K562 (cell line): ENCODE data around the gene SLC16A9. TPM values are rescaled to one million over a fixed set of nuclear protein-coding genes. Genes with fewer than 3 reads are reported as not detected.
A peak's percentile ranks its signal among the peaks of the same experiment; 100 is the strongest.

Experiments used
- AFF1 ChIP-seq, 2 experiments: fragments of 450-650 bp; IDR thresholded peaks; 2 replicates each; pipeline ENCODE4 v1.6.1; 2018; ENCODE audit warnings: mild to moderate bottlenecking in 2 of 2, low read depth in 1 of 2; ENCODE audit not compliant: partially characterized antibody in 2 of 2
- ARNT ChIP-seq, 2 experiments: fragments of 450-650 bp; IDR thresholded peaks; 2 replicates each; pipeline ENCODE4 v1.6.1; 2016; ENCODE audit warnings: mild to moderate bottlenecking in 1 of 2
- ATF3 ChIP-seq, 2 experiments: fragments of 450-650 bp in 1 of 2; sonication (generic) in 1 of 2; formaldehyde crosslinking in 1 of 2; IDR thresholded peaks in 1 of 2; conservative IDR thresholded peaks in 1 of 2; 2 replicates each; pipeline versions ENCODE4 v1.6.1 to v1.8.1; 2016 to 2023; ENCODE audit warnings: mild to moderate bottlenecking in 2 of 2, moderate library complexity in 2 of 2, inconsistent platforms in 1 of 2, missing genetic modification reagents in 1 of 2
- BCL6 ChIP-seq: fragments of 250-450 bp; sonication (Bioruptor Pico); IDR thresholded peaks from 2 replicates; pipeline ENCODE4 v1.4.0; 2020
- DLX4 ChIP-seq: fragments of 250-450 bp; sonication (Bioruptor Pico); IDR thresholded peaks from 2 replicates; pipeline ENCODE4 v1.6.1; 2021; ENCODE audit warnings: mild to moderate bottlenecking
- E2F3 ChIP-seq: fragments of 250-450 bp; sonication (Bioruptor Pico); IDR thresholded peaks from 2 replicates; pipeline ENCODE4 v1.4.0; 2020; ENCODE audit warnings: mild to moderate bottlenecking
- FIP1L1 ChIP-seq: fragments of 200-400 bp; formaldehyde crosslinking; IDR thresholded peaks from 2 replicates; pipeline ENCODE4 v1.6.1; 2018; ENCODE audit warnings: mild to moderate bottlenecking, low read depth, low read length; ENCODE audit not compliant: poor library complexity, severe bottlenecking
- MBD1 ChIP-seq: fragments of 250-450 bp; sonication (Bioruptor Pico); IDR thresholded peaks from 2 replicates; pipeline ENCODE4 v1.8.0; 2022; ENCODE audit warnings: inconsistent platforms
- MCM2 ChIP-seq: fragments of 450-650 bp; IDR thresholded peaks from 2 replicates; pipeline ENCODE4 v1.6.1; 2017; ENCODE audit warnings: low read depth, mild to moderate bottlenecking
- RBM25 ChIP-seq: fragments of 200-400 bp; formaldehyde crosslinking; IDR thresholded peaks from 2 replicates; pipeline ENCODE4 v1.6.1; 2018; ENCODE audit warnings: low read length, low read depth, moderate library complexity; ENCODE audit not compliant: severe bottlenecking
- TAF1 ChIP-seq: IDR thresholded peaks from 2 replicates; pipeline ENCODE4 v1.6.1; 2011; ENCODE audit warnings: mild to moderate bottlenecking, low read length, moderate library complexity; ENCODE audit not compliant: insufficient read depth, control insufficient read depth, severe bottlenecking; ENCODE audit errors: extremely low read depth
- ZBTB12 ChIP-seq: fragments of 250-450 bp; sonication (Bioruptor Pico); IDR thresholded peaks from 2 replicates; pipeline ENCODE4 v1.4.0; 2020
- ZNF512 ChIP-seq: IDR thresholded peaks from 2 replicates; pipeline ENCODE4 v1.6.1; 2016; ENCODE audit warnings: missing genetic modification characterization, missing compliant biosample characterization
- polyA plus RNA-seq, 8 experiments: library from polyadenylated mRNA; depleted of rRNA in 4 of 8; stranded (reverse) in 5 of 8; unstranded in 3 of 8; fragments of >200 nt; fragmentation: Nextera tagmentation in 2 of 8; fragmentation: Illumina TruSeq in 1 of 8; extraction: Ambion mirVana in 2 of 8; extraction: Trizol in 1 of 8; gene quantifications; 2 replicates each; pipeline versions ENCODE4 v1.2.1 to v1.2.3, GENCODE V29; 2011 to 2014; ENCODE audit warnings: inconsistent platforms in 1 of 8, missing spikeins in 1 of 8
- total RNA-seq, 7 experiments: library from RNA; depleted of rRNA in 6 of 7; stranded (reverse); fragments of >200 nt in 6 of 7; fragmentation: Illumina TruSeq in 2 of 7; extraction: Trizol in 2 of 7; gene quantifications; 2 replicates each; pipeline versions ENCODE4 v1.2.1 to v1.2.3, GENCODE V29; 2011 to 2021; ENCODE audit warnings: low replicate concordance in 1 of 7

SLC16A9 gene
- total and polyA plus RNA-seq, 9 of the 15 experiments (the other 6 are each of a cell fraction or from before 2014, with no cell fraction given) = 0.90 to 6.4 (median 2.1) TPM

- no peak for TF ChIP-seq DLX4 (CRISPR knock-in tag)
- 0 out of 2 replicates have a peak, but pooled peaks have one; percentile 20 for TF ChIP-seq ZNF512 (tag)
- TF ChIP-seq ARNT (IDR thresholded peaks at IDR 0.05) = no peak
- TF ChIP-seq RBM25 = no peak
- no peak for TF ChIP-seq ZBTB12 (CRISPR knock-in tag)
- no peak for TF ChIP-seq MCM2
- no peak for TF ChIP-seq MBD1 (CRISPR knock-in tag)
- TF ChIP-seq TAF1 = peak; percentile 61
- no peak for TF ChIP-seq E2F3
- TF ChIP-seq BCL6 = no peak
- TF ChIP-seq FIP1L1 = peak; percentile 47
- no peak for TF ChIP-seq AFF1 (IDR thresholded peaks at IDR 0.05; ENCODE audit: low read depth in 1 of 2, partially characterized antibody in 2 of 2)
- TF ChIP-seq ATF3 (IDR thresholded peaks at IDR 0.05) = no peak
- no peak for TF ChIP-seq ATF3 (CRISPR knock-in tag; conservative IDR thresholded peaks at IDR 0.05)
Observed at GRCh38 chr10:59709395-59710125, at the start of gene SLC16A9 (continued).
